GM21717 (cell line): ENCODE measurements around the gene DISP3.

Experiments
- ATAC-seq: cut with Tn5 transposase; IDR thresholded peaks from one replicate; pipeline ENCODE4 v1.9.1; 2021; ENCODE audit warnings: mild to moderate bottlenecking, moderate library complexity; ENCODE audit not compliant: unreplicated experiment

DISP3 gene

GRCh38 chr1:11538886-11539285 lies 59.9 kb downstream of the DISP3 start:
- ATAC-seq, result no peak

- no peak for ATAC-seq
These were observed 61.2 kb downstream of the DISP3 start for GRCh38 chr1:11539850-11540772.

- no peak for ATAC-seq
These were observed 61.8 kb downstream of the DISP3 start for GRCh38 chr1:11540773-11541160.

GRCh38 chr1:11541236-11541635 lies 62.3 kb downstream of the DISP3 start:
- no peak for ATAC-seq

GRCh38 chr1:11541956-11542355 lies 63.0 kb downstream of the DISP3 start:
- ATAC-seq, result no peak

GRCh38 chr1:11543392-11543791 lies 64.4 kb downstream of the DISP3 start:
- ATAC-seq, result no peak

- no peak for ATAC-seq
These were observed 64.8 kb downstream of the DISP3 start for GRCh38 chr1:11543796-11544195.

GRCh38 chr1:11546456-11546855 lies 67.5 kb downstream of the DISP3 start:
- ATAC-seq, result no peak

- no peak for ATAC-seq
These were observed 71.8 kb downstream of the DISP3 start for GRCh38 chr1:11550664-11551283.

GRCh38 chr1:11558276-11558675 lies 79.3 kb downstream of the DISP3 start:
- no peak for ATAC-seq

GRCh38 chr1:11558871-11559590 lies 80.1 kb downstream of the DISP3 start:
- ATAC-seq, result no peak

GRCh38 chr1:11559591-11559970 lies 80.6 kb downstream of the DISP3 start:
- no peak for ATAC-seq

- ATAC-seq, result no peak
These were observed 81.1 kb downstream of the DISP3 start for GRCh38 chr1:11560061-11560460.

- ATAC-seq, result no peak
These were observed 82.8 kb downstream of the DISP3 start for GRCh38 chr1:11561740-11562139.

- no peak for ATAC-seq
These were observed 83.7 kb downstream of the DISP3 start for GRCh38 chr1:11562664-11563063.

GRCh38 chr1:11563560-11564069 lies 84.7 kb downstream of the DISP3 start:
- no peak for ATAC-seq

- no peak for ATAC-seq
These were observed 85.3 kb downstream of the DISP3 start for GRCh38 chr1:11564237-11564636.

- no peak for ATAC-seq
These were observed 87.3 kb downstream of the DISP3 start for GRCh38 chr1:11566042-11566850.

- ATAC-seq, result no peak
These were observed 88.5 kb downstream of the DISP3 start for GRCh38 chr1:11567244-11568065.

- ATAC-seq, result no peak
These were observed 89.7 kb downstream of the DISP3 start for GRCh38 chr1:11568687-11569086.
